A549 (cell line): ENCODE measurements around the gene MYO1E. TPM values are rescaled to one million over a fixed set of nuclear protein-coding genes. Genes with fewer than 3 reads are reported as not detected.

Experiments
- ATOH8 ChIP-seq: fragments of 250-450 bp; sonication (Bioruptor Pico); IDR thresholded peaks from 2 replicates; pipeline ENCODE4 v1.5.0; 2020; ENCODE audit warnings: low read depth, mild to moderate bottlenecking, moderate library complexity
- BCL3 ChIP-seq: fragments of >200 bp; sonication (Bioruptor Twin); formaldehyde crosslinking; IDR thresholded peaks from 3 replicates; pipeline ENCODE4 v1.6.1; 2016
- CBX2 ChIP-seq: fragments of 200-600 bp; sonication (generic); IDR thresholded peaks from 2 replicates; pipeline ENCODE4 v1.6.1; 2016; ENCODE audit warnings: low read depth, mild to moderate bottlenecking, borderline replicate concordance
- CBX8 ChIP-seq: fragments of 200-600 bp; sonication (generic); IDR thresholded peaks from 2 replicates; pipeline ENCODE4 v1.6.1; 2016
- CEBPB ChIP-seq, 2 experiments: fragments of >200 bp in 1 of 2; sonication (Bioruptor Twin) in 1 of 2; formaldehyde crosslinking in 1 of 2; IDR thresholded peaks; 2 replicates each; pipeline ENCODE4 v1.6.1; 2012 to 2016
- CHD2 ChIP-seq: fragments of 150-350 bp; IDR thresholded peaks from 2 replicates; pipeline ENCODE4 v1.6.1; 2014; ENCODE audit warnings: low read length; ENCODE audit not compliant: partially characterized antibody
- CHD4 ChIP-seq: fragments of 200-600 bp; sonication (generic); IDR thresholded peaks from 2 replicates; pipeline ENCODE4 v1.6.1; 2016; ENCODE audit warnings: antibody characterized with exemption, mild to moderate bottlenecking, borderline replicate concordance
- EHMT2 ChIP-seq: fragments of 200-600 bp; sonication (generic); IDR thresholded peaks from 2 replicates; pipeline ENCODE4 v1.6.1; 2016; ENCODE audit warnings: antibody characterized with exemption, low read depth, mild to moderate bottlenecking, moderate library complexity
- ELK1 ChIP-seq: fragments of 150-350 bp; IDR thresholded peaks from 2 replicates; pipeline ENCODE4 v1.6.1; 2014; ENCODE audit warnings: low read depth, mild to moderate bottlenecking, low read length
- ESRRA ChIP-seq: fragments of 150-350 bp; IDR thresholded peaks from 2 replicates; pipeline ENCODE4 v1.6.1; 2014; ENCODE audit warnings: mild to moderate bottlenecking, low read length, borderline replicate concordance
- FOSL2 ChIP-seq, 2 experiments: fragments of 450-650 bp in 1 of 2; fragments of >200 bp in 1 of 2; sonication (Bioruptor Twin) in 1 of 2; formaldehyde crosslinking; IDR thresholded peaks; 2 replicates each; pipeline versions ENCODE4 v1.5.0 to v1.6.1; 2016 to 2020; ENCODE audit warnings: mild to moderate bottlenecking in 1 of 2, moderate library complexity in 1 of 2
- FOXS1 ChIP-seq: fragments of 250-450 bp; sonication (Bioruptor Pico); IDR thresholded peaks from 2 replicates; pipeline ENCODE4 v1.5.0; 2020; ENCODE audit warnings: mild to moderate bottlenecking, moderate library complexity
- HDAC2 ChIP-seq: fragments of 200-600 bp; sonication (generic); IDR thresholded peaks from 2 replicates; pipeline ENCODE4 v1.6.1; 2016
- HES2 ChIP-seq: fragments of >200 bp; sonication (Bioruptor Twin); formaldehyde crosslinking; IDR thresholded peaks from 2 replicates; pipeline ENCODE4 v1.6.1; 2016
- HEYL ChIP-seq: fragments of 250-450 bp; sonication (Bioruptor Pico); IDR thresholded peaks from 2 replicates; pipeline ENCODE4 v1.8.0; 2021; ENCODE audit warnings: mild to moderate bottlenecking, moderate library complexity
- HMGXB4 ChIP-seq: fragments of 250-450 bp; sonication (Bioruptor Pico); IDR thresholded peaks from 2 replicates; pipeline ENCODE4 v1.5.0; 2021; ENCODE audit warnings: mild to moderate bottlenecking, moderate library complexity, borderline replicate concordance
- JUN ChIP-seq, 2 experiments: fragments of >200 bp; sonication (Bioruptor Twin); formaldehyde crosslinking; IDR thresholded peaks; 2 replicates in 1 of 2; 3 replicates in 1 of 2; pipeline ENCODE4 v1.6.1; 2016 to 2017
- JUNB ChIP-seq: fragments of >200 bp; sonication (Bioruptor Twin); formaldehyde crosslinking; IDR thresholded peaks from 2 replicates; pipeline ENCODE4 v1.6.1; 2016
- KDM5A ChIP-seq: fragments of 200-600 bp; sonication (generic); IDR thresholded peaks from 2 replicates; pipeline ENCODE4 v1.6.1; 2016; ENCODE audit warnings: antibody characterized with exemption, mild to moderate bottlenecking
- PBX3 ChIP-seq: IDR thresholded peaks from 2 replicates; pipeline ENCODE4 v1.6.1; 2012
- POLR2AphosphoS2 ChIP-seq: conservative IDR thresholded peaks from 2 replicates; pipeline ENCODE4 v1.6.1; 2012; ENCODE audit warnings: low read length, improper control_type of control experiment, inconsistent platforms
- RCOR1 ChIP-seq: fragments of 150-350 bp; IDR thresholded peaks from 2 replicates; pipeline ENCODE4 v1.6.1; 2014; ENCODE audit warnings: antibody characterized with exemption, low read length, low read depth
- RFX5 ChIP-seq: fragments of 450-650 bp; IDR thresholded peaks from 2 replicates; pipeline ENCODE4 v1.7.1; 2014; ENCODE audit warnings: antibody characterized with exemption, mild to moderate bottlenecking, moderate library complexity
- TFCP2L1 ChIP-seq: fragments of 250-450 bp; sonication (Bioruptor Pico); IDR thresholded peaks from 2 replicates; pipeline ENCODE4 v1.5.0; 2021; ENCODE audit warnings: mild to moderate bottlenecking
- ZFP36 ChIP-seq: fragments of 450-650 bp; IDR thresholded peaks from 2 replicates; pipeline ENCODE4 v1.6.1; 2014; ENCODE audit warnings: borderline replicate concordance; ENCODE audit not compliant: partially characterized antibody
- polyA plus RNA-seq, 4 experiments: library from polyadenylated mRNA; depleted of rRNA in 3 of 4; stranded (reverse); fragments of >200 nt; fragmentation: RNase III in 1 of 4; extraction: RNeasy Plus Mini Kit Qiagen cat#74134 plus additional on column Dnase treatment in 1 of 4; gene quantifications; 2 replicates in 3 of 4; 3 replicates in 1 of 4; pipeline ENCODE4 v1.2.3, GENCODE V29; 2011 to 2017
- TF ChIP-seq, protein P1 (sequence below): fragments of >200 bp; sonication (Bioruptor Twin); formaldehyde crosslinking; IDR thresholded peaks from 3 replicates; pipeline ENCODE4 v1.5.1; 2016
- TF ChIP-seq, protein P2 (sequence below): IDR thresholded peaks from 2 replicates; pipeline ENCODE4 v1.6.1; 2012; ENCODE audit warnings: low read depth, borderline replicate concordance

MYO1E gene
- polyA plus RNA-seq, 2 of the 4 experiments (the other 2 are of a cell fraction) = 202 to 497 TPM

GRCh38 chr15:59294574-59295260 is 78.0 kb downstream of the MYO1E start (continued):
- TF ChIP-seq, protein P1, sequence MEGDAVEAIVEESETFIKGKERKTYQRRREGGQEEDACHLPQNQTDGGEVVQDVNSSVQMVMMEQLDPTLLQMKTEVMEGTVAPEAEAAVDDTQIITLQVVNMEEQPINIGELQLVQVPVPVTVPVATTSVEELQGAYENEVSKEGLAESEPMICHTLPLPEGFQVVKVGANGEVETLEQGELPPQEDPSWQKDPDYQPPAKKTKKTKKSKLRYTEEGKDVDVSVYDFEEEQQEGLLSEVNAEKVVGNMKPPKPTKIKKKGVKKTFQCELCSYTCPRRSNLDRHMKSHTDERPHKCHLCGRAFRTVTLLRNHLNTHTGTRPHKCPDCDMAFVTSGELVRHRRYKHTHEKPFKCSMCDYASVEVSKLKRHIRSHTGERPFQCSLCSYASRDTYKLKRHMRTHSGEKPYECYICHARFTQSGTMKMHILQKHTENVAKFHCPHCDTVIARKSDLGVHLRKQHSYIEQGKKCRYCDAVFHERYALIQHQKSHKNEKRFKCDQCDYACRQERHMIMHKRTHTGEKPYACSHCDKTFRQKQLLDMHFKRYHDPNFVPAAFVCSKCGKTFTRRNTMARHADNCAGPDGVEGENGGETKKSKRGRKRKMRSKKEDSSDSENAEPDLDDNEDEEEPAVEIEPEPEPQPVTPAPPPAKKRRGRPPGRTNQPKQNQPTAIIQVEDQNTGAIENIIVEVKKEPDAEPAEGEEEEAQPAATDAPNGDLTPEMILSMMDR = no peak
- TF ChIP-seq CHD4 = no peak
- TF ChIP-seq PBX3 = 0 out of 2 replicates have a peak, but pooled peaks have one; percentile 27
- TF ChIP-seq CBX2 = no peak
- peak in 1 of 2 experiments; percentile 39; a peak in 2 of 5 replicates for TF ChIP-seq JUN (IDR thresholded peaks at IDR 0.05)
- TF ChIP-seq ATOH8 (CRISPR knock-in tag) = peak; percentile 57; the same call in 1 of the 2 replicates
- no peak for TF ChIP-seq RCOR1
- no peak for TF ChIP-seq EHMT2
- no peak for TF ChIP-seq TFCP2L1 (CRISPR knock-in tag)
- TF ChIP-seq POLR2AphosphoS2 = 0 out of 2 replicates have a peak, but pooled peaks have one; percentile 51
- no peak for TF ChIP-seq HDAC2
- TF ChIP-seq FOXS1 (CRISPR knock-in tag) = peak; percentile 65; the same call in 1 of the 2 replicates
- TF ChIP-seq BCL3 = 0 out of 3 replicates have a peak, but pooled peaks have one; percentile 14
- TF ChIP-seq CEBPB (IDR thresholded peaks at IDR 0.05) = peak in 1 of 2 experiments; percentile 85; a peak in 2 of 4 replicates
- no peak for TF ChIP-seq HES2
- no peak for TF ChIP-seq HMGXB4 (CRISPR knock-in tag)
- no peak for TF ChIP-seq CHD2
- TF ChIP-seq ZFP36 = no peak
- peak; percentile 88 for TF ChIP-seq JUNB
- TF ChIP-seq HEYL = 0 out of 2 replicates have a peak, but pooled peaks have one; percentile 19
- TF ChIP-seq ESRRA = no peak
- no peak for TF ChIP-seq CBX8
- TF ChIP-seq, protein P2, sequence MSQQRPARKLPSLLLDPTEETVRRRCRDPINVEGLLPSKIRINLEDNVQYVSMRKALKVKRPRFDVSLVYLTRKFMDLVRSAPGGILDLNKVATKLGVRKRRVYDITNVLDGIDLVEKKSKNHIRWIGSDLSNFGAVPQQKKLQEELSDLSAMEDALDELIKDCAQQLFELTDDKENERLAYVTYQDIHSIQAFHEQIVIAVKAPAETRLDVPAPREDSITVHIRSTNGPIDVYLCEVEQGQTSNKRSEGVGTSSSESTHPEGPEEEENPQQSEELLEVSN = 0 out of 2 replicates have a peak, but pooled peaks have one; percentile 41
- no peak for TF ChIP-seq RFX5
- no peak for TF ChIP-seq ELK1
- TF ChIP-seq FOSL2 (IDR thresholded peaks at IDR 0.05) = peak; percentile 82
- TF ChIP-seq FOSL2 (CRISPR knock-in tag; IDR thresholded peaks at IDR 0.05) = peak; percentile 93
- TF ChIP-seq KDM5A = no peak
